AG09319 (cell line): ENCODE data around the gene EGF.
"Not testable (repeated sequence)": the region's sequence is repeated elsewhere in the genome, so short reads cannot be mapped to it uniquely, and the experiment has no call there.

ENCODE experiments used
- DNase-seq: peaks from one replicate; pipeline ENCODE4 v3.0.0-alpha.2; 2010; ENCODE audit warnings: low read depth; ENCODE audit errors: extremely low read depth
- TF ChIP-seq, protein P1 (sequence below): IDR thresholded peaks from 2 replicates; pipeline ENCODE4 v1.5.1; 2011; ENCODE audit warnings: low read depth, mild to moderate bottlenecking, inconsistent platforms, low read length, moderate library complexity

Gene EGF

DNA sequence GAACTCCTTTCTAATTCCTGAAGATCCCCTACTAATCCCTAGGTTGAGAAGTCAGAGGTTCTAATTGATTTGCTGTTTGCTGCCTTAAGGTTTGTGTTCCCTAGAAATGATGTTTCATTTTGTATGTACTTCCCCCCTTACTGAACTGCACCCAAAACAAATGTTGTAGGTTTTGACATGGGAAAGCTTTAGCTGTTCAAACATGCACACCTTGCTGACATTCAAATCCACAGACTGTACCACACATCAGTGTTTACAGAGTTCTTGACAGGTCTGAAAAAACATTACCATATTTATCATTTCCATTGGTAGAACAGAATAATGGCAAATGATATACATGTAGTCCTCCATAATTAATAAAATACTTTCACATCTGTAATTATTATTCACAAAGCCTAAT lies 18.2 kb downstream of the EGF start:
- TF ChIP-seq, protein P1, sequence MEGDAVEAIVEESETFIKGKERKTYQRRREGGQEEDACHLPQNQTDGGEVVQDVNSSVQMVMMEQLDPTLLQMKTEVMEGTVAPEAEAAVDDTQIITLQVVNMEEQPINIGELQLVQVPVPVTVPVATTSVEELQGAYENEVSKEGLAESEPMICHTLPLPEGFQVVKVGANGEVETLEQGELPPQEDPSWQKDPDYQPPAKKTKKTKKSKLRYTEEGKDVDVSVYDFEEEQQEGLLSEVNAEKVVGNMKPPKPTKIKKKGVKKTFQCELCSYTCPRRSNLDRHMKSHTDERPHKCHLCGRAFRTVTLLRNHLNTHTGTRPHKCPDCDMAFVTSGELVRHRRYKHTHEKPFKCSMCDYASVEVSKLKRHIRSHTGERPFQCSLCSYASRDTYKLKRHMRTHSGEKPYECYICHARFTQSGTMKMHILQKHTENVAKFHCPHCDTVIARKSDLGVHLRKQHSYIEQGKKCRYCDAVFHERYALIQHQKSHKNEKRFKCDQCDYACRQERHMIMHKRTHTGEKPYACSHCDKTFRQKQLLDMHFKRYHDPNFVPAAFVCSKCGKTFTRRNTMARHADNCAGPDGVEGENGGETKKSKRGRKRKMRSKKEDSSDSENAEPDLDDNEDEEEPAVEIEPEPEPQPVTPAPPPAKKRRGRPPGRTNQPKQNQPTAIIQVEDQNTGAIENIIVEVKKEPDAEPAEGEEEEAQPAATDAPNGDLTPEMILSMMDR, result no peak
- DNase-seq, result no peak

DNA sequence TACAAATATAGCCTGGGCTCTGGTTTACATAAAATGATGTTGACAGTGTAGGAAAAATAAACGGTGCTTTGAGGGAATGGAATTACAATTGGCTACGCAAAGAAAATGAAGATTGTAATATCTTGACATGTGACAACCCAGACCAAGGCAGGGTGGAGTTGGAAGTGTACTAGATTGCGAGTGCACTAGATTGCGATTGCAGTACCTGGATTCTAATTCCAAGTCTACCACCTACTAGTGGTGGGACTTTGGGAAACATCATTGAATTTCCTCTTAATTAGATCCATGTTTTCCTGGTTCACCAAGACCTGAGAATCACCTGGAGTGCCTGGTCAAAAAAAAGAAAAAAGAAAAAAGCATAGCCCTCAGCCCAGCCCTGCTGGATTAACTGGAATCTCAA lies 18.6 kb downstream of the EGF start:
- TF ChIP-seq, protein P1, result no peak

DNA sequence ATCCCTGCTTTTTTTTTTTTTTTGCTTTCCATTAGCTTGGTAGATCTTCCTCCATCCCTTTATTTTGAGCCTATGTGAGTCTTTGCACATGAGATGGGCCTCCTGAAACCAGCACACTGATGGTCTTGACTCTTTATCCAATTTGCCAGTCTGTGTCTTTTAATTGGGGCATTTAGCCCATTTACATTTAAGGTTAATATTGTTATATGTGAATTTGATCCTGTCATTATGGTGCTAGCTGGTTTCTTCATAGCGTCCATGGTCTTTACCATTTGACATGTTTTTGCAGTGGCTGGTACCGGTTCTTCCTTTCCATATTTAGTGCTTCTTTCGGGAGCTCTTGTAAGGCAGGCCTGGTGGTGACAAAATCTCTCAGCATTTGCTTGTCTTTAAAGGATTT lies 24.7 kb downstream of the EGF start:
- DNase-seq, result not testable (repeated sequence)

More for the DNA sequence above, 18.6 kb downstream of the EGF start:
- DNase-seq, result no peak

DNA sequence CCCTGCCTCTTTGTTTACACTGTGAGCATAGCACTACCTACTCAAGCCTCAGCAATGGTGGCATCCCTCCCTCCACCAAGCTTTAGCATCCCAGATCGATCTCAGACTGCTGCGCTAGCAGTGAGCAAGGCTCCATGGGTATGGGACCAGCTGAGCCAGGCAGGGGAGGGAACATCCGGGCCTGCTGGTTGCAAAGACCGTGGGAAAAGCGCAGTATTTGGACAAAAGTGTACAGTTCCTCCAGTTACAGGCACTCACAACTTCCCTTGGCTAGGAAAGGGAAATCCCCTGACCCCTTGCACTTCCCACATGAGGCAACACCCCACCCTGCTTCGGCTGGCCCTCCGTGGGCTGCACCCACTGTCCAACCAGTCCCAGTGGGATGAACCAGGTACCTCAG lies 26.5 kb downstream of the EGF start:
- no peak for DNase-seq
- TF ChIP-seq, protein P1, result no peak

DNA sequence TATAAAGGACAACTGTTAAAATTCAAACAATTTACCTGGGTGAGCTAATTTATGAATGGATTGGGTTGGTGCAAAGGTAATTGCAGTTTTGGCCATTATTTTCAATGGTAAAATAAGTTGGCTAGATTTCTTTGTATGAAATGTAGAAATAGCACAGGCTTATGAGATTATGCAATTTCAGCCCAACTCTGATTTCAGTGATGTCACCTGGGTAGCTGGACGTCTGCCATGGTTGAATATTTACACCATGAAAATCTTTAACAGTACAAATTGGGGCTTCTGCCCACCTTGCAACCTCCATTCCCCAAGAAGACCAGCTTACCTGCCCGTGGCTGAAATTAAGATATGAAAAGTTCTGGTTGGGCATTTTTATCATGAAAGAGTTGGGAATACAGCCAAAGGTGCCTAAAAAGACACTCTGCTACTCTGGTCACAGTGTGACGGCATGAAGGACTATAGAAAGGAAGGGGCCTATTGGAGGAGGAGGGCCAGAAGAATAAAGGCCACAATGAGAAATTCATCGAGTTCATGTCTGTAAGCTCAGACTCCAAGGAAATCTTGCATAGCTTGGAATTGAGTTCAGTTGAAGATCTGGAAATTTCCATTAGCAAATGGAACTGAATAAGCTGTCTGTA lies 29.7 kb downstream of the EGF start:
- no peak for DNase-seq
- TF ChIP-seq, protein P1, result no peak

DNA sequence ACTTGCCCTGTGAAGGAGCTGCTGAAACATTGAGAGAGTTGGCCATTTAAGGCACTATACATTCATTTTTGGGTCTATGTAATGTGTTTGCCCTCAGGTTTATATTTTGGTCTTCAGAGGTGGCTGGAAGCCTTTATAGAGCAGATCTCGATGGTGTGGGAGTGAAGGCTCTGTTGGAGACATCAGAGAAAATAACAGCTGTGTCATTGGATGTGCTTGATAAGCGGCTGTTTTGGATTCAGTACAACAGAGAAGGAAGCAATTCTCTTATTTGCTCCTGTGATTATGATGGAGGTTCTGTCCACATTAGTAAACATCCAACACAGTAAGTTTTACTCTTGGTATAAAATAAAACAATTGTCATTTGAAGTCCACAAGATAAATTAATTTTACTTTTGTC lies 31.1 kb downstream of the EGF start:
- TF ChIP-seq, protein P1, result no peak
- no peak for DNase-seq

DNA sequence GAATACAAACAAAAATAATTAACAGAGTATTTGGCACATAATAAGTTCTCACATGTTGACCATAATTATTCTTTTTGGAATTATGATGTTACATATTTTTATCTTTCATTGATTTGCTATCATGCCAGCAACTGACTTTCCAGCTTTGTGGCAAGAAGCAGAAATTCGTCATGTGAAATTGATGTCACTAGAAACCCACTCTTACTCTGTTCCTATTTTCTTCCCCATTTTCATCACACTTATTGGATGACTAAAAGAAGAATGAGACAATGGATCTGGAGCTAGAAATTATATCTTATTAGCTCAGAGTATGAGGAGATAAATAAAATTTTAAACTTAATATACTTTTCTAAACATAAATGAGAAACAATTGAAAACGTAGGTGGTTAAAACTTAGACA lies 31.9 kb downstream of the EGF start:
- TF ChIP-seq, protein P1, result no peak

DNA sequence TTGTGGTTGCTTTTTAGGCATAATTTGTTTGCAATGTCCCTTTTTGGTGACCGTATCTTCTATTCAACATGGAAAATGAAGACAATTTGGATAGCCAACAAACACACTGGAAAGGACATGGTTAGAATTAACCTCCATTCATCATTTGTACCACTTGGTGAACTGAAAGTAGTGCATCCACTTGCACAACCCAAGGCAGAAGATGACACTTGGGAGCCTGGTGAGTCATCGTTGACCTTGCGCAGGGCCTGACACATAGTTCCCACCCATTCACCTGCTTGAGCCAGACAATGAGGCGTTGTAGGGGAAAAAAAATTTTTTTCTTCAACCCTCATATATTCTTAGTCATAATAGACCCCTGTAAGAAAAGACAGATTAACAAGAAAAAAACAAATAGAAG lies 32.4 kb downstream of the EGF start:
- no peak for DNase-seq
- TF ChIP-seq, protein P1, result no peak

More for the DNA sequence above, 31.9 kb downstream of the EGF start:
- no peak for DNase-seq
